NCI-H2171 (cell line): ENCODE data around the gene HSFY1.
"Not testable (repeated sequence)": the region's sequence is repeated elsewhere in the genome, so short reads cannot be mapped to it uniquely, and the experiment has no call there.

Source experiments
- DNase-seq: peaks from one replicate; lab custom pipeline; 2025; lab: John Stamatoyannopoulos, UW

HSFY1 gene, protein sequence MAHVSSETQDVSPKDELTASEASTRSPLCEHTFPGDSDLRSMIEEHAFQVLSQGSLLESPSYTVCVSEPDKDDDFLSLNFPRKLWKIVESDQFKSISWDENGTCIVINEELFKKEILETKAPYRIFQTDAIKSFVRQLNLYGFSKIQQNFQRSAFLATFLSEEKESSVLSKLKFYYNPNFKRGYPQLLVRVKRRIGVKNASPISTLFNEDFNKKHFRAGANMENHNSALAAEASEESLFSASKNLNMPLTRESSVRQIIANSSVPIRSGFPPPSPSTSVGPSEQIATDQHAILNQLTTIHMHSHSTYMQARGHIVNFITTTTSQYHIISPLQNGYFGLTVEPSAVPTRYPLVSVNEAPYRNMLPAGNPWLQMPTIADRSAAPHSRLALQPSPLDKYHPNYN

DNA sequence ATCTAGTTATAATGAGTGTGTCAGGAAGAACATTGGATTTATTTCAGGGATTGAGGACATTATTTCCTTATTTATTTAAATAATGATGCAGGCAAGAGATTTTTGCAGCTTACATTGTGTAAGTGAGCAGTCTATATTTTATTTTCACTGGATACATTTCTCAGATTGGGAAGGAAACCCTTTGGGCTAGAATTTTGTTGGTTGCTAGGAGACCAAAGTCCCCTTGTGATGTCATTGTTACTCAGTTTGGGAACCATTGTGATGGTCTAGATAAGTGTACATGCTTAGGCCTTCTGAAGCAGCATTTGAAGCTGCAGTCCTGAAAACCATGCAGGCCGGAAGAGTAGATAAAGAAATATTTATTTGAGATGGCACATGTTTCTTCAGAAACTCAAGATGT, at the start of gene HSFY1:
Gene HSFY1, plus strand, starts transcription at position 301 of the 400 bp plus-strand sequence. Its CDS starts 68 bp downstream, at position 369.
- not testable (repeated sequence) for DNase-seq

DNA sequence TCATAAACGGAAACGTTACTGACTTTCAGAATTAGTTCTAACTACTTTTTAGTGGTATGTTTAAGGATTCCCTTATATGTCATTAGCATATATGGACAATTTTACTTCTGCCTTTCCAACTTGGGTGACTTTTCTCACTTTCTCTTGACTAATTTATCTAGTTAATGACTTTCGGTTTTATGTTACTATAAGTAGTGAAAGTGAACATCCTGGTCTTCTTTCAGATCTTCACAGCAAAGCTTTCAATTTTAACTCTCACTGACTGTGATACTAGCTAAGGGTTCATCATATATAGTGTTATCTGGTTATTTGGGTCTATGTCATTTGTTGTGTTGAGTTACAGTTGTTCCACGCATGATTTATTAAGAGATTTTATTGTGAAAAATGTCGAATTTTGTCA, 42.3 kb upstream of the HSFY1 start:
- DNase-seq: not testable (repeated sequence)

DNA sequence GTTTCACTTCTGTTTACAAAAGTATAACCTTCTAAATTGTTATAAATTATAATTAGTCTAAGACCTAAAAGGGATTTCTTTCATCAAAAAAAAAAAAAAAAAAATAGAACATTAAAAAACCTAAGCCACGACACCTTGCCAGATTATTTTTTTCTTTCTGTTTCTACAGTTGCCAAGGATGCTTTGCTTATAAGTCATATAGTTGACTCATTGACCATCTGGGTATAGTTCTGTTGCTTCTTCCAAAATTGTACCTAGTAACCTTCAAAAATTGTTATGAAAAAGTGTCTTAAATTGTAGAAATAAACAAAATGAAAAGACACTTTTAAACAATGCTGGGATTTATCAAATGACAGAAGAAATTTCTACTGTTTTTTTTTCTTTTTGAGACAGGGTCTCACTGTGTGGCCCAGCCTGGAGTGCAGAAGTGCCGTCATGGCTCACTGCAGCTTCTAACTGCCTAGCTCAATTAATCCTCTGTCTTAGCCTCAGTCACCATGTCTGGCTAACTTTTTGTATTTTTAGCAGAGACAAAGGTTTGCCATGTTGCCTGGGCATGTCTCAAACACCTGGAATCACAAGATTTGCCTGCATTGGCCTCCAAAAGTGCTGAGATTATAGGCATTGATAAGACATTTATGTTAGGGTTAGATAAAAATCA, 15.4 kb upstream of the HSFY1 start:
- DNase-seq: not testable (repeated sequence)

DNA sequence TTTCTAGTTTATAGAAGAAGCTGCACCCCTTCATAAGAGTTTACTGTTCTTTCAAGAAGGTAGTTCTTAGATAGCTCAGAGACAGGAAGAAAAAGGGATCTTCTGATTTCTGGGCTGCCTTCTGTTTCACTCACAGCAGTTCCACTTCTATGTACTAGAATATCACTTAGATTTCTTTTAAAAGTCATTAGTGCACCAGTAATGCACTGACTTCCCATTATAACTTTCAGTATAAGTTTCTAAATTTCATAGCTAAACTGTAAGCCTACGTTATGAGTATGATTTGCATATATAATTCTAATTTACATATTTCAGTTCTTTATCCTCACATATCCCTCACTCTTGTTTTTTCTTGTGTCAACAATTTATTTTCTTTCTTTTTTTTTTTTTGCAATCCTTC, 7.6 kb upstream of the HSFY1 start:
- DNase-seq: not testable (repeated sequence)

DNA sequence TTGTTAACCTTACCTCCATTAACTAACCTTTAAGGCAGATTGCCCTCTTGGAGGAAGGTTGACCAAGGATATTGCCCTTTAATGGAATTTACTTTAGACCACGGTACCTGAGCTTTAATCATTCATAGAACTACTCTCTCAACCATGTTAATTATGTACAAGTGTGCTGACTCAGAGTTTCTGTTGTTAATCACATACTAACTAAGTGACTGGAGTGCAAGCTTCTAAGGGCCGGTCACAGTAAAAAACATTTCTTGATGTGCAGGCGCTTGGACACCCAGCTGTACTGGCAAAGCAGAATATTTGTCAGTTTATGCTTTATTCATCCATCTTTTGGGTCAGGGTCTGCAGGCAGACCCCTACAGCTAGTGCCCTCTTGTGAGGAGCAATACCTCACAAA, 6.6 kb downstream of the HSFY1 start:
- DNase-seq: not testable (repeated sequence)

DNA sequence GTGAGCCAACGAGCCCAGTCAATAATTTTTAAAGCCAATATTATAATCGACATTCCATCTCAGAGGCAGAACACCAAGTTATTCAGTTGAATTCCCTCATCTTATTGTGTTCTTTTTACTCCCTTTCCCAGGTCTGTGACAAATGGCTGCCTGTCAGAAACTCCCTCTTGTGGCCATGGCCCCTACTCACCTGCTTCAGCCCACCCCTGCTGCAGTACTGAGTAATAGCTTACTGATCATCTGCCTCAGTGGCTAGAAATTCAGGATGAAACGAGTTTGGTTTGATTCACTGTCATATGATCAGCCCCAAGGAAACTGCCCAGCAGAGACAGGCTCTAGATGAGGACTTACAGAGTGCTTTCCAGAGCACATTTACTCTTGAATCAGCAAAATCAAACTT, 19.4 kb downstream of the HSFY1 start:
- DNase-seq: not testable (repeated sequence)
